Stomach (tissue), 4 donors: Measurements from ENCODE around the gene LRP10.

ENCODE experiments used
- EP300 ChIP-seq: sonication (generic); formaldehyde crosslinking; IDR thresholded peaks from one replicate; pipeline ENCODE4 v1.6.1; 2017; ENCODE audit warnings: antibody characterized with exemption
- POLR2A ChIP-seq, 4 donors: fragments of 450-650 bp; IDR thresholded peaks; one replicate each; pipeline ENCODE4 v1.6.1; 2016; ENCODE audit warnings: antibody characterized with exemption in 4 of 4, control low read depth in 2 of 4, mild to moderate bottlenecking in 1 of 4, moderate library complexity in 1 of 4
- POLR2AphosphoS5 ChIP-seq, 3 donors: sonication (generic); formaldehyde crosslinking; IDR thresholded peaks; one replicate each; pipeline ENCODE4 v1.6.1; 2016; ENCODE audit warnings: antibody characterized with exemption in 3 of 3
- TF ChIP-seq, protein P1 (sequence below), 7 experiments: fragments of 450-650 bp in 4 of 7; fragments of 200-600 bp in 3 of 7; sonication (generic) in 3 of 7; IDR thresholded peaks; one replicate each; pipeline ENCODE4 v1.5.1; 2016 to 2019; ENCODE audit warnings: antibody characterized with exemption in 7 of 7, control low read depth in 2 of 7, mild to moderate bottlenecking in 1 of 7

DNA sequence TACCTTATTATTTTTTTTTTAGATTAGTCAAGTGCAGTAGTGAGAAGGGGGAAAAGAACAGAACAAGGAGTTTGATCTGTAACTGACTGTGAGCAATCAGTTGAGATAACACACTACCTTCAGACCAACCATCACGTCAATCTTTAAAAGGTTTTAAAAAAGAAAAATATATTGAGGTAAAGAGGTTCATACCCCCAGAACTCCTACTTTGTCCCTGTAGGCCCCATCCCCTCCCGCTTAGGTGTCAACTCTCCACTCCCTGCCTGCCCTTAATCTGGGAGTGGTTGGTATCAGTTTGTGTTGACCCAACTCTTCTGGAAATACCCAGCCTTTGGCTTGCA lies 19.0 kb upstream of the LRP10 start:
- TF ChIP-seq, protein P1, sequence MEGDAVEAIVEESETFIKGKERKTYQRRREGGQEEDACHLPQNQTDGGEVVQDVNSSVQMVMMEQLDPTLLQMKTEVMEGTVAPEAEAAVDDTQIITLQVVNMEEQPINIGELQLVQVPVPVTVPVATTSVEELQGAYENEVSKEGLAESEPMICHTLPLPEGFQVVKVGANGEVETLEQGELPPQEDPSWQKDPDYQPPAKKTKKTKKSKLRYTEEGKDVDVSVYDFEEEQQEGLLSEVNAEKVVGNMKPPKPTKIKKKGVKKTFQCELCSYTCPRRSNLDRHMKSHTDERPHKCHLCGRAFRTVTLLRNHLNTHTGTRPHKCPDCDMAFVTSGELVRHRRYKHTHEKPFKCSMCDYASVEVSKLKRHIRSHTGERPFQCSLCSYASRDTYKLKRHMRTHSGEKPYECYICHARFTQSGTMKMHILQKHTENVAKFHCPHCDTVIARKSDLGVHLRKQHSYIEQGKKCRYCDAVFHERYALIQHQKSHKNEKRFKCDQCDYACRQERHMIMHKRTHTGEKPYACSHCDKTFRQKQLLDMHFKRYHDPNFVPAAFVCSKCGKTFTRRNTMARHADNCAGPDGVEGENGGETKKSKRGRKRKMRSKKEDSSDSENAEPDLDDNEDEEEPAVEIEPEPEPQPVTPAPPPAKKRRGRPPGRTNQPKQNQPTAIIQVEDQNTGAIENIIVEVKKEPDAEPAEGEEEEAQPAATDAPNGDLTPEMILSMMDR (IDR thresholded peaks at IDR 0.05): no peak
- TF ChIP-seq POLR2A (IDR thresholded peaks at IDR 0.05) (no peak), POLR2AphosphoS5 (IDR thresholded peaks at IDR 0.05) (no peak), EP300 (no peak)
